NCI-H774 (cell line): Measurements from ENCODE around the gene ACAP3.

ENCODE experiments used
- DNase-seq: peaks from one replicate; lab custom pipeline; 2025; lab: John Stamatoyannopoulos, UW

The ACAP3 gene

GRCh38 chr1:1299686-1300351 is 7.9 kb downstream of the ACAP3 start:
- no peak for DNase-seq

GRCh38 chr1:1298861-1299685 is 8.7 kb downstream of the ACAP3 start:
- DNase-seq = no peak

- no peak for DNase-seq
Observed at GRCh38 chr1:1297802-1298424, 9.8 kb downstream of the ACAP3 start.

GRCh38 chr1:1296070-1297061 is 11.4 kb downstream of the ACAP3 start:
- no peak for DNase-seq

- DNase-seq = no peak
Observed at GRCh38 chr1:1295154-1295923, 12.4 kb downstream of the ACAP3 start.

GRCh38 chr1:1294250-1294890 is 13.4 kb downstream of the ACAP3 start:
- DNase-seq = no peak

GRCh38 chr1:1293263-1294249 is 14.2 kb downstream of the ACAP3 start:
- no peak for DNase-seq

GRCh38 chr1:1292851-1293250 is 14.9 kb downstream of the ACAP3 start:
- DNase-seq = no peak

- DNase-seq = no peak
Observed at GRCh38 chr1:1292442-1292779, 15.3 kb downstream of the ACAP3 start.

GRCh38 chr1:1291548-1292441 is 15.9 kb downstream of the ACAP3 start:
- peak; percentile 14 for DNase-seq

- DNase-seq = no peak
Observed at GRCh38 chr1:1291023-1291528, 16.7 kb downstream of the ACAP3 start.

- DNase-seq = peak; percentile 6
Observed at GRCh38 chr1:1290238-1290731, 17.4 kb downstream of the ACAP3 start.

GRCh38 chr1:1287288-1288110 is 20.2 kb downstream of the ACAP3 start:
- DNase-seq = no peak

GRCh38 chr1:1286313-1287261 is 21.1 kb downstream of the ACAP3 start:
- DNase-seq = no peak

GRCh38 chr1:1285611-1286311 is 22.0 kb downstream of the ACAP3 start:
- DNase-seq = no peak
